HEK293 (cell line): ENCODE measurements around the gene HOXD1.

Experiments used
- CTCF ChIA-PET: fragments of 350-600 bp; formaldehyde crosslinking; extraction: SDS; loops from one replicate; lab custom pipeline; 2021; ENCODE audit warnings: antibody characterized with exemption; lab: Yijun Ruan, JAX
- POLR2A ChIA-PET: fragments of 300-600 bp; formaldehyde crosslinking; extraction: SDS; loops from one replicate; lab custom pipeline; 2020; ENCODE audit warnings: antibody characterized with exemption, inconsistent platforms; lab: Yijun Ruan, JAX
- H3K27ac ChIP-seq: fragments of 200-500 bp; sonication (Bioruptor generic); 2 replicates; pipeline ENCODE4 v1.5.1; 2014; ENCODE audit warnings: low read depth, low read length, control low read depth, inconsistent platforms; ENCODE audit errors: extremely low read depth
- H3K36me3 ChIP-seq, 2 experiments: fragments of 200-500 bp in 1 of 2; sonication (Bioruptor generic) in 1 of 2; 1 replicate in 1 of 2; 2 replicates in 1 of 2; pipeline ENCODE4 v1.5.1; 2014 to 2017; ENCODE audit warnings: inconsistent platforms in 2 of 2, low read length in 2 of 2; ENCODE audit not compliant: control insufficient read depth in 2 of 2, insufficient read depth in 1 of 2
- H3K4me1 ChIP-seq: fragments of 200-500 bp; sonication (Bioruptor generic); 2 replicates; pipeline ENCODE4 v1.5.1; 2014; ENCODE audit warnings: mild to moderate bottlenecking, low read length, inconsistent platforms; ENCODE audit not compliant: control insufficient read depth, insufficient read depth
- H3K4me3 ChIP-seq: 2 replicates; pipeline ENCODE4 v1.5.1; 2011; ENCODE audit warnings: low read depth, mild to moderate bottlenecking, control low read depth, low read length, moderate library complexity
- H3K9me3 ChIP-seq: fragments of 200-500 bp; sonication (Bioruptor generic); 2 replicates; pipeline ENCODE4 v1.5.1; 2014; ENCODE audit warnings: low read depth, low read length, inconsistent platforms; ENCODE audit not compliant: control insufficient read depth, insufficient read depth
- MZF1 ChIP-seq: fragments of 450-650 bp; formaldehyde crosslinking; IDR thresholded peaks from 2 replicates; pipeline ENCODE4 v1.5.1; 2017; ENCODE audit warnings: missing biosample characterization, missing genetic modification characterization, borderline replicate concordance
- SALL2 ChIP-seq: fragments of 450-650 bp; formaldehyde crosslinking; IDR thresholded peaks from 2 replicates; pipeline ENCODE4 v1.5.0; 2017; ENCODE audit warnings: missing biosample characterization, mild to moderate bottlenecking, missing genetic modification characterization, borderline replicate concordance
- SP3 ChIP-seq: fragments of 450-650 bp; formaldehyde crosslinking; IDR thresholded peaks from 2 replicates; pipeline ENCODE4 v1.5.1; 2016; ENCODE audit warnings: missing biosample characterization, missing genetic modification characterization
- SP7 ChIP-seq: fragments of 450-650 bp; formaldehyde crosslinking; IDR thresholded peaks from 2 replicates; pipeline ENCODE4 v1.5.1; 2016; ENCODE audit warnings: missing biosample characterization, missing genetic modification characterization
- WT1 ChIP-seq: fragments of 450-650 bp; formaldehyde crosslinking; IDR thresholded peaks from 2 replicates; pipeline ENCODE4 v1.5.1; 2016; ENCODE audit warnings: missing biosample characterization, missing genetic modification characterization
- ZBTB20 ChIP-seq: fragments of 450-650 bp; formaldehyde crosslinking; IDR thresholded peaks from 2 replicates; pipeline ENCODE4 v1.5.1; 2016; ENCODE audit warnings: missing biosample characterization, missing genetic modification characterization
- ZFP41 ChIP-seq: fragments of 450-650 bp; formaldehyde crosslinking; IDR thresholded peaks from 2 replicates; pipeline ENCODE4 v1.5.1; 2016; ENCODE audit warnings: missing biosample characterization, missing genetic modification characterization, borderline replicate concordance
- ZNF16 ChIP-seq: fragments of 450-650 bp; formaldehyde crosslinking; IDR thresholded peaks from 2 replicates; pipeline ENCODE4 v1.5.1; 2016; ENCODE audit warnings: low read depth, missing biosample characterization, missing genetic modification characterization
- ZNF214 ChIP-seq: fragments of 450-650 bp; formaldehyde crosslinking; IDR thresholded peaks from 2 replicates; pipeline ENCODE4 v1.5.1; 2017; ENCODE audit warnings: missing biosample characterization, mild to moderate bottlenecking, missing genetic modification characterization, borderline replicate concordance
- ZNF239 ChIP-seq: fragments of 450-650 bp; formaldehyde crosslinking; IDR thresholded peaks from 2 replicates; pipeline ENCODE4 v1.5.1; 2016; ENCODE audit warnings: missing biosample characterization, missing genetic modification characterization
- ZNF266 ChIP-seq: fragments of 450-650 bp; formaldehyde crosslinking; IDR thresholded peaks from 2 replicates; pipeline ENCODE4 v1.5.1; 2016; ENCODE audit warnings: missing biosample characterization, missing genetic modification characterization, low read depth
- ZNF274 ChIP-seq, 2 experiments: fragments of 200-500 bp in 1 of 2; fragments of 450-650 bp in 1 of 2; sonication (Bioruptor generic) in 1 of 2; formaldehyde crosslinking in 1 of 2; IDR thresholded peaks; 2 replicates each; pipeline versions ENCODE4 v1.5.1 to v1.6.1; 2014 to 2016; ENCODE audit warnings: borderline replicate concordance in 1 of 2, inconsistent platforms in 1 of 2, low read length in 1 of 2, missing biosample characterization in 1 of 2, missing genetic modification characterization in 1 of 2
- ZNF302 ChIP-seq: fragments of 450-650 bp; formaldehyde crosslinking; IDR thresholded peaks from 2 replicates; pipeline ENCODE4 v1.5.1; 2016; ENCODE audit warnings: missing biosample characterization, missing genetic modification characterization, low read depth
- ZNF341 ChIP-seq: fragments of 450-650 bp; formaldehyde crosslinking; IDR thresholded peaks from 2 replicates; pipeline ENCODE4; 2016; ENCODE audit warnings: low read depth, missing biosample characterization, missing genetic modification characterization
- ZNF423 ChIP-seq: fragments of 450-650 bp; formaldehyde crosslinking; IDR thresholded peaks from 2 replicates; pipeline ENCODE4 v1.5.1; 2016; ENCODE audit warnings: missing biosample characterization, missing genetic modification characterization
- ZNF473 ChIP-seq: fragments of 450-650 bp; formaldehyde crosslinking; IDR thresholded peaks from 2 replicates; pipeline ENCODE4 v1.5.1; 2017; ENCODE audit warnings: missing biosample characterization, missing genetic modification characterization
- ZNF560 ChIP-seq: fragments of 450-650 bp; formaldehyde crosslinking; IDR thresholded peaks from 2 replicates; pipeline ENCODE4 v1.5.1; 2017; ENCODE audit warnings: missing biosample characterization, missing genetic modification characterization, borderline replicate concordance
- ZNF600 ChIP-seq: fragments of 450-650 bp; formaldehyde crosslinking; IDR thresholded peaks from 2 replicates; pipeline ENCODE4 v1.5.1; 2016; ENCODE audit warnings: missing biosample characterization, missing genetic modification characterization
- ZNF629 ChIP-seq: fragments of 450-650 bp; formaldehyde crosslinking; IDR thresholded peaks from 2 replicates; pipeline ENCODE4 v1.5.1; 2017; ENCODE audit warnings: missing biosample characterization, missing genetic modification characterization
- ZNF768 ChIP-seq: fragments of 450-650 bp; formaldehyde crosslinking; IDR thresholded peaks from 2 replicates; pipeline ENCODE4 v1.5.1; 2018; ENCODE audit warnings: missing biosample characterization, mild to moderate bottlenecking, missing genetic modification characterization
- ZNF843 ChIP-seq: fragments of 450-650 bp; formaldehyde crosslinking; IDR thresholded peaks from 2 replicates; pipeline ENCODE4 v1.5.1; 2016; ENCODE audit warnings: missing biosample characterization, missing genetic modification characterization
- ZSCAN23 ChIP-seq: fragments of 450-650 bp; formaldehyde crosslinking; IDR thresholded peaks from 2 replicates; pipeline ENCODE4 v1.5.1; 2016; ENCODE audit warnings: missing biosample characterization, missing genetic modification characterization
- TF ChIP-seq, protein P1 (sequence below): fragments of 450-650 bp; formaldehyde crosslinking; IDR thresholded peaks from 2 replicates; pipeline ENCODE4 v1.5.1; 2016; ENCODE audit warnings: missing biosample characterization, missing genetic modification characterization
- TF ChIP-seq, protein P2 (sequence below): fragments of 450-650 bp; formaldehyde crosslinking; IDR thresholded peaks from 2 replicates; pipeline ENCODE4 v1.5.1; 2016; ENCODE audit warnings: missing biosample characterization, missing genetic modification characterization
- TF ChIP-seq, protein P3 (sequence below): fragments of 450-650 bp; formaldehyde crosslinking; IDR thresholded peaks from 2 replicates; pipeline ENCODE4 v1.5.1; 2016; ENCODE audit warnings: missing biosample characterization, missing genetic modification characterization
- TF ChIP-seq, protein P4 (sequence below): fragments of 450-650 bp; formaldehyde crosslinking; IDR thresholded peaks from 2 replicates; pipeline ENCODE4 v1.5.1; 2017; ENCODE audit warnings: missing biosample characterization, missing genetic modification characterization
- TF ChIP-seq, protein P5 (sequence below): fragments of 450-650 bp; IDR thresholded peaks from 2 replicates; pipeline ENCODE4 v1.5.1; 2018; ENCODE audit warnings: missing biosample characterization, mild to moderate bottlenecking, missing genetic modification characterization
- TF ChIP-seq, protein P6 (sequence below): fragments of 450-650 bp; formaldehyde crosslinking; IDR thresholded peaks from 2 replicates; pipeline ENCODE4 v1.5.1; 2016; ENCODE audit warnings: missing biosample characterization, missing genetic modification characterization

Gene HOXD1

DNA sequence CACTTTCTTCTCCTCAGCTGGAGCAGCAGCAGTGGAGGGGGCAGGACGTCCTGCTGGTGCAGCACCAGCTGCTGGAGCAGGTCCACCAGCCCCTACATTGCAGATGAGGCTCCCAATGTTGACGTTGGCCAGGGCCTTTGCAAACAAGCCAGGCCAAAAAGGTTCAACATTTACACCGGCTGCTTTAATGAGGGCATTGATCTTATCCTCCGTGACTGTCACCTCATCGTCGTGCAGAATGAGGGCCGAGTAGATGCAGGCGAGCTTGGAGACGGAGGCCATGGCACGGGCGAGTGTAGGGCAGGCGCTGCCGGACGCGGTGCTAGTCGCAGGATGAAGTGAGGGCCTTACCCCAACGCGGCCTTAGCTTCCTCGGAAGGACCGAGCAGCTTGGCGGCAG is 12.5 kb downstream of the HOXD1 start (continued):
- TF ChIP-seq, protein P1, sequence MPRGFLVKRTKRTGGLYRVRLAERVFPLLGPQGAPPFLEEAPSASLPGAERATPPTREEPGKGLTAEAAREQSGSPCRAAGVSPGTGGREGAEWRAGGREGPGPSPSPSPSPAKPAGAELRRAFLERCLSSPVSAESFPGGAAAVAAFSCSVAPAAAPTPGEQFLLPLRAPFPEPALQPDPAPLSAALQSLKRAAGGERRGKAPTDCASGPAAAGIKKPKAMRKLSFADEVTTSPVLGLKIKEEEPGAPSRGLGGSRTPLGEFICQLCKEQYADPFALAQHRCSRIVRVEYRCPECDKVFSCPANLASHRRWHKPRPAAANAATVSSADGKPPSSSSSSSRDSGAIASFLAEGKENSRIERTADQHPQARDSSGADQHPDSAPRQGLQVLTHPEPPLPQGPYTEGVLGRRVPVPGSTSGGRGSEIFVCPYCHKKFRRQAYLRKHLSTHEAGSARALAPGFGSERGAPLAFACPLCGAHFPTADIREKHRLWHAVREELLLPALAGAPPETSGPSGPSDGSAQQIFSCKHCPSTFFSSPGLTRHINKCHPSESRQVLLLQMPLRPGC = no peak
- TF ChIP-seq ZNF16 (tag by site-specific recombination) (no peak), ZNF843 (tag by site-specific recombination) (no peak), MZF1 (tag by site-specific recombination) (no peak)
- TF ChIP-seq, all 188 proteins: peak for 0

DNA sequence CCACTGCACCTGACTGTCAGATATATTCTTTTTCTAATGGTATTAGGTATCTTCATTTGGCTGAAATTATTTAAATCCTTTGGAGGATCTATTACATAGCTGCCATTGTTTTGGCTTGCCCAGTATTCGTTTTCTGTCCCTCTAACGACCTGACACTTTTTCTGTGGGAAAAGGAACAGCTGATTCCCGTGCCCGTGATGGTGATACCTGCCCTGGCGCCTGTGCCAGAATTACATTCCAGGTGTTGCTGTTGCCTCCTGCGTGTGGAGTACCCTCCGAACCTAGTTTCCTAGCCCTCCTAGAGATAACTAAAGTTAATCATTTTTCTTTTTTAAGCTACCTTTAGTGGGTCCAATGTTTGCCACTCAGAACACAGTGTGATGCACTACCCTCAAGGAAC is 14.0 kb downstream of the HOXD1 start:
- CTCF ChIA-PET = interaction anchor here (0.6 to 0.7 kb wide), 3 partner anchors 39 to 756 kb away, joined by 3 read pairs; no protein-coding TSS in a partner anchor
- POLR2A ChIA-PET = no interaction called here
- Histone ChIP-seq H3K4me1 (no peaks in the 10 kb centered on the region), H3K4me3 (no peak overlapping the region), H3K27ac (no peak overlapping the region), H3K9me3 (no peaks in the 10 kb centered on the region), H3K36me3 (no peaks in the 10 kb centered on the region)
- TF ChIP-seq ZNF274 (IDR thresholded peaks at IDR 0.05; ENCODE audit: low read length) (no peak), ZNF274 (tag by site-specific recombination; IDR thresholded peaks at IDR 0.05; ENCODE audit: borderline replicate concordance) (no peak), ZNF239 (tag by site-specific recombination) (no peak), ZBTB20 (no peak), ZNF423 (tag by site-specific recombination) (no peak), ZNF214 (no peak), ZNF600 (tag by site-specific recombination) (no peak), SP7 (tag by site-specific recombination) (no peak), SP3 (tag by site-specific recombination) (no peak), ZNF629 (tag by site-specific recombination) (no peak), ZFP41 (tag by site-specific recombination) (no peak), ZSCAN23 (tag by site-specific recombination) (no peak), ZNF473 (tag by site-specific recombination) (no peak), WT1 (tag by site-specific recombination) (no peak)
- TF ChIP-seq, protein P2, sequence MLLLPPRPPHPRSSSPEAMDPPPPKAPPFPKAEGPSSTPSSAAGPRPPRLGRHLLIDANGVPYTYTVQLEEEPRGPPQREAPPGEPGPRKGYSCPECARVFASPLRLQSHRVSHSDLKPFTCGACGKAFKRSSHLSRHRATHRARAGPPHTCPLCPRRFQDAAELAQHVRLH = no peak
- TF ChIP-seq, protein P3, sequence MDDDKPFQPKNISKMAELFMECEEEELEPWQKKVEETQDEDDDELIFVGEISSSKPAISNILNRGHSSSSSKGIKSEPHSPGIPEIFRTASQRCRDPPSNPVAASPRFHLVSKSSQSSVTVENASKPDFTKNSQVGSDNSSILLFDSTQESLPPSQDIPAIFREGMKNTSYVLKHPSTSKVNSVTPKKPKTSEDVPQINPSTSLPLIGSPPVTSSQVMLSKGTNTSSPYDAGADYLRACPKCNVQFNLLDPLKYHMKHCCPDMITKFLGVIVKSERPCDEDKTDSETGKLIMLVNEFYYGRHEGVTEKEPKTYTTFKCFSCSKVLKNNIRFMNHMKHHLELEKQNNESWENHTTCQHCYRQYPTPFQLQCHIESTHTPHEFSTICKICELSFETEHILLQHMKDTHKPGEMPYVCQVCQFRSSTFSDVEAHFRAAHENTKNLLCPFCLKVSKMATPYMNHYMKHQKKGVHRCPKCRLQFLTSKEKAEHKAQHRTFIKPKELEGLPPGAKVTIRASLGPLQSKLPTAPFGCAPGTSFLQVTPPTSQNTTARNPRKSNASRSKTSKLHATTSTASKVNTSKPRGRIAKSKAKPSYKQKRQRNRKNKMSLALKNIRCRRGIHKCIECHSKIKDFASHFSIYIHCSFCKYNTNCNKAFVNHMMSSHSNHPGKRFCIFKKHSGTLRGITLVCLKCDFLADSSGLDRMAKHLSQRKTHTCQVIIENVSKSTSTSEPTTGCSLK = no peak

DNA sequence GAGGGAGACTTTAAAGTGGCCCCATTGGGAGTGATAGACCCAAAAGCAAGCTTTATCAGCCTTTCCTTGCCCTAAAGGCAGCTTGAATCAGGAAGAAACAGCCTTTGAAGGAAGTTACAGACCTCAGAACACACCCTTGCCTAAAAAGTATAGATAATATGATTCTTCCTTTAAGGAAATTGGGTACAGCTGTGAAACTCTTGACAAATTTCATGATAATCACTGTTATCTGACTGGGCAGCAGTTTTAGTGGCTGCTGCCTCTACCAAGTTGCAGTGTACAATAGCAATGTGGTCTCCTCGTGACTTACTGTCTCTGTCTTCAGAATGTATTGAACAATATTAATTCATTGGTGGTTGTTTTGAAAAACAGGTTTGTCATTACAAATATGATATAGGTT is 16.7 kb downstream of the HOXD1 start:
- H3K4me1 ChIP-seq = no peaks in the 10 kb centered on the region
- H3K9me3 ChIP-seq = no peaks in the 10 kb centered on the region
- H3K27ac ChIP-seq = no peak overlapping the region
- no peak overlapping the region for H3K4me3 ChIP-seq
- POLR2A ChIA-PET = no interaction called here
- H3K36me3 ChIP-seq = no peaks in the 10 kb centered on the region
- CTCF ChIA-PET = interaction anchor here (0.6 kb wide), 1 partner anchor 11 kb away, joined by 3 read pairs; no protein-coding TSS in a partner anchor
- no peak for TF ChIP-seq SALL2 (tag by site-specific recombination)
- no peak for TF ChIP-seq ZNF560
- TF ChIP-seq, protein P4, sequence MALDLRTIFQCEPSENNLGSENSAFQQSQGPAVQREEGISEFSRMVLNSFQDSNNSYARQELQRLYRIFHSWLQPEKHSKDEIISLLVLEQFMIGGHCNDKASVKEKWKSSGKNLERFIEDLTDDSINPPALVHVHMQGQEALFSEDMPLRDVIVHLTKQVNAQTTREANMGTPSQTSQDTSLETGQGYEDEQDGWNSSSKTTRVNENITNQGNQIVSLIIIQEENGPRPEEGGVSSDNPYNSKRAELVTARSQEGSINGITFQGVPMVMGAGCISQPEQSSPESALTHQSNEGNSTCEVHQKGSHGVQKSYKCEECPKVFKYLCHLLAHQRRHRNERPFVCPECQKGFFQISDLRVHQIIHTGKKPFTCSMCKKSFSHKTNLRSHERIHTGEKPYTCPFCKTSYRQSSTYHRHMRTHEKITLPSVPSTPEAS (tag by site-specific recombination) = no peak
- no peak for TF ChIP-seq ZNF302 (tag by site-specific recombination)
- TF ChIP-seq ZNF341 (tag by site-specific recombination) = no peak
- TF ChIP-seq, protein P5, sequence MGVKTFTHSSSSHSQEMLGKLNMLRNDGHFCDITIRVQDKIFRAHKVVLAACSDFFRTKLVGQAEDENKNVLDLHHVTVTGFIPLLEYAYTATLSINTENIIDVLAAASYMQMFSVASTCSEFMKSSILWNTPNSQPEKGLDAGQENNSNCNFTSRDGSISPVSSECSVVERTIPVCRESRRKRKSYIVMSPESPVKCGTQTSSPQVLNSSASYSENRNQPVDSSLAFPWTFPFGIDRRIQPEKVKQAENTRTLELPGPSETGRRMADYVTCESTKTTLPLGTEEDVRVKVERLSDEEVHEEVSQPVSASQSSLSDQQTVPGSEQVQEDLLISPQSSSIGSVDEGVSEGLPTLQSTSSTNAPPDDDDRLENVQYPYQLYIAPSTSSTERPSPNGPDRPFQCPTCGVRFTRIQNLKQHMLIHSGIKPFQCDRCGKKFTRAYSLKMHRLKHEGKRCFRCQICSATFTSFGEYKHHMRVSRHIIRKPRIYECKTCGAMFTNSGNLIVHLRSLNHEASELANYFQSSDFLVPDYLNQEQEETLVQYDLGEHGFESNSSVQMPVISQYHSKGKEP (tag by site-specific recombination) = no peak
- TF ChIP-seq ZNF266 = no peak
- no peak for TF ChIP-seq ZNF768 (tag by site-specific recombination)
- TF ChIP-seq, protein P6, sequence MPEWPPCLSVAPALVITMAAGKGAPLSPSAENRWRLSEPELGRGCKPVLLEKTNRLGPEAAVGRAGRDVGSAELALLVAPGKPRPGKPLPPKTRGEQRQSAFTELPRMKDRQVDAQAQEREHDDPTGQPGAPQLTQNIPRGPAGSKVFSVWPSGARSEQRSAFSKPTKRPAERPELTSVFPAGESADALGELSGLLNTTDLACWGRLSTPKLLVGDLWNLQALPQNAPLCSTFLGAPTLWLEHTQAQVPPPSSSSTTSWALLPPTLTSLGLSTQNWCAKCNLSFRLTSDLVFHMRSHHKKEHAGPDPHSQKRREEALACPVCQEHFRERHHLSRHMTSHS = no peak
